HEK293T (cell line): ENCODE measurements around the gene PRKG1.

Experiments
- FOXK2 ChIP-seq: fragments of 450-650 bp; IDR thresholded peaks from 2 replicates; pipeline ENCODE4 v1.6.1; 2016; ENCODE audit warnings: mild to moderate bottlenecking
- TARDBP ChIP-seq: fragments of 450-650 bp; IDR thresholded peaks from 2 replicates; pipeline ENCODE4 v1.6.1; 2016
- ZNF384 ChIP-seq: fragments of 450-650 bp; IDR thresholded peaks from 2 replicates; pipeline ENCODE4 v1.6.1; 2016

GRCh38 chr10:51031950-51032349 lies 42.3 kb upstream of the PRKG1 start:
- TF ChIP-seq TARDBP (no peak), FOXK2 (no peak), ZNF384 (no peak)
